NT2/D1 (cell line): Measurements from ENCODE around the gene CEP57.
"Not testable (repeated sequence)": the region's sequence is repeated elsewhere in the genome, so short reads cannot be mapped to it uniquely, and the experiment has no call there.

Source experiments
- SUZ12 ChIP-seq: IDR thresholded peaks from 2 replicates; pipeline ENCODE4 v1.6.1; 2011; ENCODE audit not compliant: insufficient read length, insufficient read depth; ENCODE audit errors: extremely low read depth
- YY1 ChIP-seq: IDR thresholded peaks from 2 replicates; pipeline ENCODE4 v1.6.1; 2011; ENCODE audit not compliant: insufficient read length, insufficient read depth
- ZNF274 ChIP-seq: IDR thresholded peaks from 2 replicates; pipeline ENCODE4 v1.6.1; 2011; ENCODE audit warnings: mild to moderate bottlenecking, low read depth, low read length

GRCh38 chr11:95860024-95860423 is 69.7 kb downstream of the CEP57 start:
- TF ChIP-seq ZNF274, YY1, SUZ12: not testable (repeated sequence)
